KG1 (cell line): ENCODE data around the gene ACAD8.

Experiments
- DNase-seq: peaks from one replicate; lab custom pipeline; 2025; lab: John Stamatoyannopoulos, UW

The ACAD8 gene

GRCh38 chr11:134253188-134253993, at the start of gene ACAD8, which contains the start of gene THYN1:
ACAD8 (plus strand) TSS chr11:134253568; CDS start chr11:134253601, 33 bp downstream.
THYN1 (minus strand) TSS chr11:134253352; CDS start chr11:134252882, 470 bp downstream.
- DNase-seq = peak; percentile 99

- no peak for DNase-seq
Measured at GRCh38 chr11:134205729-134206128, 47.6 kb upstream of the ACAD8 start.

GRCh38 chr11:134206185-134206584, 47.2 kb upstream of the ACAD8 start:
- no peak for DNase-seq

GRCh38 chr11:134207538-134208239, 45.7 kb upstream of the ACAD8 start:
- DNase-seq = no peak

- no peak for DNase-seq
Measured at GRCh38 chr11:134215836-134216235, 37.5 kb upstream of the ACAD8 start.

GRCh38 chr11:134216816-134217215, 36.6 kb upstream of the ACAD8 start:
- no peak for DNase-seq

GRCh38 chr11:134223121-134223520, 30.2 kb upstream of the ACAD8 start:
- no peak for DNase-seq

GRCh38 chr11:134223836-134224709, 29.3 kb upstream of the ACAD8 start, which contains the start of the genes NCAPD3 and VPS26B:
NCAPD3 (minus strand) TSS chr11:134223967; CDS start chr11:134223926, 41 bp downstream.
VPS26B (plus strand) TSS chr11:134224671; CDS start chr11:134225123, 452 bp downstream.
- DNase-seq = peak; percentile 97

GRCh38 chr11:134224710-134225664, 28.4 kb upstream of the ACAD8 start:
- DNase-seq = no peak

- no peak for DNase-seq
Measured at GRCh38 chr11:134226806-134227325, 26.5 kb upstream of the ACAD8 start.

- DNase-seq = no peak
Measured at GRCh38 chr11:134228625-134229024, 24.7 kb upstream of the ACAD8 start.

GRCh38 chr11:134229126-134229790, 24.1 kb upstream of the ACAD8 start:
- DNase-seq = no peak

- DNase-seq = no peak
Measured at GRCh38 chr11:134230339-134230738, 23.0 kb upstream of the ACAD8 start.

GRCh38 chr11:134231958-134232659, 21.3 kb upstream of the ACAD8 start:
- DNase-seq = peak; percentile 33

GRCh38 chr11:134233729-134234179, 19.6 kb upstream of the ACAD8 start:
- DNase-seq = no peak

- no peak for DNase-seq
Measured at GRCh38 chr11:134235399-134235798, 18.0 kb upstream of the ACAD8 start.

- no peak for DNase-seq
Measured at GRCh38 chr11:134236834-134237556, 16.4 kb upstream of the ACAD8 start.

- no peak for DNase-seq
Measured at GRCh38 chr11:134237557-134237922, 15.8 kb upstream of the ACAD8 start.

GRCh38 chr11:134238956-134239355, 14.4 kb upstream of the ACAD8 start:
- no peak for DNase-seq
